Measurements from ENCODE around the gene CDK15. TPM values are rescaled to one million over a fixed set of nuclear protein-coding genes. Genes with fewer than 3 reads are reported as not detected.

Gene CDK15
- total and polyA plus RNA-seq, 10 donors, result 0.02 to 0.64 (median 0.16) TPM; not detected in 6

GRCh38 chr2:201769666-201770373 lies 36.5 kb upstream of the CDK15 start:
- H3K4me3 ChIP-seq, result no peak overlapping the region
- H3K27me3 ChIP-seq (replicated peaks in 1 of 7), result no peaks in the 10 kb centered on the region
- peaks cover 0 to 25% (median 5%) of the 10 kb centered on the region in 6 donors for H3K36me3 ChIP-seq
- TF ChIP-seq CTCF (IDR thresholded peaks at IDR 0.05 in 8 of 11, conservative IDR thresholded peaks at IDR 0.05 in 3 of 11), result no peak
- TF ChIP-seq POLR2AphosphoS5 (IDR thresholded peaks at IDR 0.05), result no peak
- no peak for TF ChIP-seq POLR2A (IDR thresholded peaks at IDR 0.05)
- no peaks in the 10 kb centered on the region for H3K9me3 ChIP-seq
- H3K27ac ChIP-seq, result no peak overlapping the region
- no peak for DNase-seq
- no peaks in the 10 kb centered on the region for H3K4me1 ChIP-seq
- 76 to 82% (median 81%) methylated on average over 4 of the region's 4 CpGs for WGBS, 5 donors
- intact Hi-C loops (cut with DNase I; ENCODE audit: low total_unique reads), result no loop called here

DNA sequence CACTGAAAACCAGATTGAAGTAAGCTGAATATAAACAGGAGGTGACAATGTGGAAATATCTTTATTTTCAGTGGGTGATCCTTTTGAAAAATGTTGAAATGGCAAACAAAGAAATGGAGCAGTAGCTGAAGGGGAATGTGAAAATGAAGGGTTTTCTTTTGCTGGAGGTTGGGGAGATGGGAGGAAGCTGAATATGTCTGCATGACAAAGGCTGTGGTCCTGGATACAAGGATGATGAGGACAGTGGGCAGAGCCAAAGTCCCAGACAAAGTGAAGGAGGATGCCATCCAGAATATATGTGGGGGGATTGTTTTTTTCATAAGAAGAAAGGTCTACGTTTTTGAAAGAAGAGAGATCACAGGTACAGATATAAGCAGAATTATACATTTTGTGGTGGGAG lies 32.3 kb upstream of the CDK15 start:
- TF ChIP-seq POLR2AphosphoS5 (IDR thresholded peaks at IDR 0.05) (no peak), CTCF (IDR thresholded peaks at IDR 0.05 in 8 of 11, conservative IDR thresholded peaks at IDR 0.05 in 3 of 11) (no peak), POLR2A (IDR thresholded peaks at IDR 0.05) (no peak)
- no peak for DNase-seq
- H3K4me1 ChIP-seq, result peaks cover 0 to 19% (median 3%) of the 10 kb centered on the region in 6 donors
- H3K27ac ChIP-seq, result no peak overlapping the region
- no peak overlapping the region for H3K4me3 ChIP-seq
- H3K9me3 ChIP-seq, result no peaks in the 10 kb centered on the region
- H3K36me3 ChIP-seq, result no peaks in the 10 kb centered on the region
- 76 to 94% (median 87%) methylated on average over 1 of the region's 1 CpG for WGBS, 5 donors
- intact Hi-C loops (cut with DNase I; ENCODE audit: low total_unique reads), result no loop called here
- no peaks in the 10 kb centered on the region for H3K27me3 ChIP-seq (replicated peaks in 1 of 7)

DNA sequence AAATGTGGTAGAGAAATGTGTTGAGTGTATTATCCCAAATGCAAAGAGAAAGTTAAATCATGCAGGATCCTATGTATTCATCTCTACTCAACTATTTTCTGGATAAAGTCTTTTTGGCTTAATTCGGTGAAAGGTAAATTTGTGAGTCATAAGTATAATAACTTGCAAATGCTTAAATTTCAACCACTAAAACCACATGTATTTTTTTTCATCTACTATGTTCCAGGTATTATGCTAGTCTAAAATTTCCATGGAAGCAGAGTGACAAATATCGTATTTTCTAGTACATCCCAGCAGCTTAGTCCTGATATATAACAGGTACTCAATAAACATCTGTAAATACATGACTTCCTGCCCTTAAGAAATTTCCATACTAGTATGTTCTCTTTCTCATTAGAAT lies 31.8 kb upstream of the CDK15 start:
- H3K27me3 ChIP-seq (replicated peaks in 1 of 7), result no peaks in the 10 kb centered on the region
- WGBS, 5 donors, result 72 to 79% (median 77%) methylated on average over 2 of the region's 2 CpGs
- peaks cover 1 to 25% (median 7%) of the 10 kb centered on the region in 6 donors for H3K4me1 ChIP-seq
- no peak for DNase-seq
- no peak overlapping the region for H3K4me3 ChIP-seq
- H3K36me3 ChIP-seq, result no peaks in the 10 kb centered on the region
- intact Hi-C loops (cut with DNase I; ENCODE audit: low total_unique reads), result no loop called here
- TF ChIP-seq POLR2AphosphoS5 (IDR thresholded peaks at IDR 0.05) (no peak), POLR2A (IDR thresholded peaks at IDR 0.05) (no peak), CTCF (IDR thresholded peaks at IDR 0.05 in 8 of 11, conservative IDR thresholded peaks at IDR 0.05 in 3 of 11) (no peak)
- H3K27ac ChIP-seq, result no peak overlapping the region
- H3K9me3 ChIP-seq, result no peaks in the 10 kb centered on the region

DNA sequence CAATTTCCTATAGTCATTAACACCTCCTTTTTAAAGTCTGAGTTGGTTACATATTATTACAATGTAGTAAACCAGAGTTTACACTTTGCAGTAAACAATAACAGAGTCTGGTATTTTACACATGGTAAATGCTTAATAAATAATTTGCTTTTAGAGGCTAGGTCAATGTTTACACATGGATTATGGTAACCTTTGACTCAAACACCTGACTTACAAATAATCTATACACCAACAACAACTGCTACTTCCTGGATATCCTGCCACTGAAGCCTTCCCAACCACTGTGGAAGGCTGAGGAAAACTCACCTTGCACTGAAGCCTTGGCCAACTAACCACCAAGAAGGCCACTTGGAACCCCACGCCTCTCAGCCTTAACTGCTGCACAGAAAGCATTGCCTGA lies 31.0 kb upstream of the CDK15 start:
- H3K27me3 ChIP-seq (replicated peaks in 1 of 7), result no peaks in the 10 kb centered on the region
- peaks cover 7 to 33% (median 14%) of the 10 kb centered on the region in 6 donors for H3K4me1 ChIP-seq
- H3K27ac ChIP-seq, result no peak overlapping the region
- H3K9me3 ChIP-seq, result no peaks in the 10 kb centered on the region
- no peak overlapping the region for H3K4me3 ChIP-seq
- intact Hi-C loops (cut with DNase I; ENCODE audit: low total_unique reads), result no loop called here
- no peaks in the 10 kb centered on the region for H3K36me3 ChIP-seq
- TF ChIP-seq POLR2A (IDR thresholded peaks at IDR 0.05) (no peak), CTCF (IDR thresholded peaks at IDR 0.05 in 8 of 11, conservative IDR thresholded peaks at IDR 0.05 in 3 of 11) (no peak), POLR2AphosphoS5 (IDR thresholded peaks at IDR 0.05) (no peak)
- no peak for DNase-seq
- WGBS, 5 donors, result 91 to 100% (median 94%) methylated on average over 1 of the region's 1 CpG
